ES-I3 (cell line): Measurements from ENCODE around the gene KCNIP4.

Experiments
- H3K36me3 ChIP-seq: 2 replicates; pipeline ENCODE4 v1.6.1; 2013; ENCODE audit warnings: mild to moderate bottlenecking, low read length, control low read depth, moderate library complexity; ENCODE audit not compliant: insufficient read depth
- H3K4me1 ChIP-seq: 2 replicates; pipeline ENCODE4 v1.6.1; 2013; ENCODE audit warnings: mild to moderate bottlenecking, control low read depth, low read length; ENCODE audit not compliant: insufficient read depth
- H3K9ac ChIP-seq: 2 replicates; pipeline ENCODE4 v1.6.1; 2013; ENCODE audit warnings: low read depth, mild to moderate bottlenecking, low read length, moderate library complexity
- H3K9me3 ChIP-seq: 2 replicates; pipeline ENCODE4 v1.6.1; 2013; ENCODE audit warnings: mild to moderate bottlenecking, low read length, moderate library complexity; ENCODE audit not compliant: control insufficient read depth, insufficient read depth

The KCNIP4 gene

DNA sequence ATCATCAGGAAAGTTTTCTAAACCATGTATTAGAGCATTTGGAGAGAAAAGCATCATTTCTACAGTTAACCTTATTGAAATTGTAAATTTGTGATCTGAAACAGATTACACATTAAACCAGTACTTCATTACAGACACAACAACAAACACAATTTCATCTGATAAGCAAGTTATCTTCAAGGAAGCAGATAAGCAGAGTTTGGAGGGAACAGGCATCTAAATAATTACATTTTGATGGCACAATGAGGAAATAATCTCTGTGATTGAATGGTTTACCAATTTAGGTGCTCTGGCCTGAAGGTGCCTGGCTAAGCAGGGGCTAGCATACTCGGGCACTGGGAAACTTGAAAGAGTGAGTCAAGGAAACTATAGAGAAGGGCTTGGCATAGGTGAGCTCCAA is 628.5 kb downstream of the KCNIP4 start:
- Histone ChIP-seq H3K9ac (no peak overlapping the region), H3K4me1 (no peaks in the 10 kb centered on the region; the same call in 1 of the 2 replicates), H3K36me3 (no peaks in the 10 kb centered on the region), H3K9me3 (no peaks in the 10 kb centered on the region)

DNA sequence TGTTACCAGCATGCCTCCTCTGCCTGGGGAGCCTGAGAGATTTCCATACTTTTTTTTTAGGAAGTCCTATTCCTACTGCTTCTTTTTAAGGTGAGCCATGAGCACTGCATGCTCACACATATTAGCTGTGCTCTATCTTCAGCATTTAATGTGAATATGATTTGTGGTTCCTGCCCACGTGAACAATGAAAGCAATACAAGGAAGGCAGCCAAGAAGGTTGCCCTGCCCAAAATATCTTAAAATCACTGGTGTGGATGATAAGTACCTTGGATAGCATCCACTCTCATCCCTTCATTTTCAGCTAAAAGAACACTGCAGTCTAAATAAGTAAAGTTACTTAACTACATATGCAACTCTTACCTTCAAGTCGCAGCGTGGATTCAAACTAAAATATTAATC is 640.9 kb downstream of the KCNIP4 start:
- no peak overlapping the region for H3K9ac ChIP-seq
- H3K36me3 ChIP-seq = no peaks in the 10 kb centered on the region
- H3K4me1 ChIP-seq = peaks cover 7% of the 10 kb centered on the region; the same call in 1 of the 2 replicates
- H3K9me3 ChIP-seq = no peaks in the 10 kb centered on the region

DNA sequence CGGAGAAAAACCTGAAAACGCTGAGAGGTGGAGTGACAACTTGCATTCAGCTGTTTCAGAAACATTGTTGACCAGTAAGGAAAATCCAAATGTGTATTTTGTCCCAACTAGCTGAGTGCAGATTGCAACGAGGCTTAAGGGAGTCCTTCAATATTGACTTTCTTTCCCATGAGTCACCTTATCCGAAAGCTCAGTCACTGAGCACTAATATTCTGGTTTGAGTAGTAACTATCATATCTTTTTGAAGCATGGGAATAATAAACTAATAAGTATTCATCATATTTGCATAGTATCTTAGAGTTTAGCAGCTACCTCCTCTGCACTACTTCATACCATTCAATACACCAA is 644.1 kb downstream of the KCNIP4 start:
- Histone ChIP-seq H3K4me1 (peaks cover 8% of the 10 kb centered on the region; the same call in 1 of the 2 replicates), H3K9ac (peak overlapping the region; percentile 77; the same call in 1 of the 2 replicates), H3K36me3 (no peaks in the 10 kb centered on the region), H3K9me3 (no peaks in the 10 kb centered on the region)

DNA sequence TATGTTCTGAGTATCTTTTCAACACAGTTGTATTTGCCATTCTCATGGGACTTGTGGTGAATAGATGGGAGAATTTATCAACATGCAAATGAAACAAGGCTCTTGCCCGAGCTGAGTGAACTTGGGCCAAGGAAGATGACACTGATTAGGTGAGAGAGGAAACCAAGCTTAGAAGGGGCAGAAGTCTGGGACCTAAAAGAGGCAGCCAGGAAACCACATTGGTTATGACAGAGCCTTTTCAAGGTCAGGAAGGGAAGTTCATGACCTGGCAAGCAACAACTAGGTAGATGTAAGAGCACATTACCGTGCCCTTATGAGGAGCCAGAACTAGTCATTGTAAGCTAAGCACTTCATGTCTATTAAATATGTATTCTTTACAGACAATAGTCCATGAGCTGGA is 658.0 kb downstream of the KCNIP4 start:
- Histone ChIP-seq H3K9me3 (no peaks in the 10 kb centered on the region), H3K9ac (no peak overlapping the region), H3K4me1 (no peaks in the 10 kb centered on the region), H3K36me3 (no peaks in the 10 kb centered on the region)

DNA sequence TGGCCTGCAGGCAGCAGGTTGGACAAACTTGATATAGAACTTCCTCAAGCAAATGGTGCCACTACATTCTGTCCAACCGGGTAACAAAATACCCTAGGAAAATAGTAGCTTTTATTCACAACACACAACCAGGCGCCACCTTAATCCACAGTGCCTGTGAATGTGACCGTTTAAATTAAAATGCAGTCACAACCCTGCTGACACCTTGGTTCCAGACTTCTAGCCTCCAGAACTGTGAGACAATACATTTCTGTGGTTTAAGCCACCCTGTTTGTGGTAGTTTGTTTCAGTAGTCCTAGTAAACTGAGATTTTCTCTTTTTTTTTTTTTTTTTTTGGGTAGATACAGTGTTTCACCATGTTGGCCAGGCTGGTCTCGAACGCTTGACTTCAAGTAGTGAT is 672.5 kb downstream of the KCNIP4 start:
- Histone ChIP-seq H3K9ac (no peak overlapping the region), H3K4me1 (no peaks in the 10 kb centered on the region), H3K9me3 (no peaks in the 10 kb centered on the region), H3K36me3 (no peaks in the 10 kb centered on the region)

DNA sequence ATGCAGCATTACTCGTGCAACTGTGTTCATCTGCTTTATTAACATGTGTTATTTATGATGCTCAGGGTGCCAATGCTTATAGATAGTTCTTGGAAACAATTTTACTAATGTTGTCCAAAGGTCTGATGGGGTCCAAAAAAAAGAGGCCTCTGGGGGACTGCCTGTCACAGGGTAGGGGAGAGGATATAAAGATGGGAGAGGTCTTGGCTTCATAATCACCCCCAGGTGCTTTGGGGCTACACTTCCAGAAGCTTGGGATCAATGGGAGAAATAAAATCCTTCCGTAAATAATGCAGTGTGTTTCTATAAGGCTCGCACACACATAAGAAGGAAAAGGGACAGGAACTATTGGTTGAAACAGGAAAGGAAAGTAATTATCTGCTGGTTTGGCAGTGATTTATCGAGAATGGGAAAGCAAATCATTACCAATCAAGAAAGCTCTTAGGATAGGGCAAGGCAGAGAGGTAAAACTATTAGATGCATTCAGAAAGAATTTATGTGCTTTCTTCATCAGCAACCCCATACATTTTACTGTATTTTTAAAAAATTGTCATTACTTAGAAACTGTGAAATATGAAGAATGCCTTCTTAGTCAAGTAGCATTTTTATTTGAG is 677.0 kb downstream of the KCNIP4 start:
- H3K9ac ChIP-seq = no peak overlapping the region
- H3K36me3 ChIP-seq = no peaks in the 10 kb centered on the region
- no peaks in the 10 kb centered on the region for H3K4me1 ChIP-seq
- H3K9me3 ChIP-seq = no peaks in the 10 kb centered on the region

DNA sequence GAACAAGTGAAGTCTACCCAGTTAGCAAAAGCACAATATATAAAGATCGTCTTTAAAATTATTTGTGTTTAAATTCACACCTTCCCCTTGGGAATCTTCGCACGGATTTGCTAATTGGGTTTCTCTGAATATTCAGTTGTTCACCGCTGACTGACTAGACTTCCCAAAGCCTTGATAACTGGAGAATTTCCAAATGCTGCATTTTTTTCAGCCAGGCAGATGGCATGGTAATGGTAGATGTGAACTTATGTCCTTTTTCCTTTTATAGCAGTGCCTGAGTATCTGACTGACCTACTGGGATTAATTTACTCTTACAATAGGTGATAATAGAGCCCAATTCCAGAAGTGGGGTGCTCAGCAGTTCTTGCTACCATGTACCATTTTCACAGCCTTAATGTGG is 700.2 kb downstream of the KCNIP4 start:
- no peaks in the 10 kb centered on the region for H3K9me3 ChIP-seq
- H3K36me3 ChIP-seq = no peaks in the 10 kb centered on the region
- peaks cover 4% of the 10 kb centered on the region; the same call in 1 of the 2 replicates for H3K4me1 ChIP-seq
- H3K9ac ChIP-seq = no peak overlapping the region

DNA sequence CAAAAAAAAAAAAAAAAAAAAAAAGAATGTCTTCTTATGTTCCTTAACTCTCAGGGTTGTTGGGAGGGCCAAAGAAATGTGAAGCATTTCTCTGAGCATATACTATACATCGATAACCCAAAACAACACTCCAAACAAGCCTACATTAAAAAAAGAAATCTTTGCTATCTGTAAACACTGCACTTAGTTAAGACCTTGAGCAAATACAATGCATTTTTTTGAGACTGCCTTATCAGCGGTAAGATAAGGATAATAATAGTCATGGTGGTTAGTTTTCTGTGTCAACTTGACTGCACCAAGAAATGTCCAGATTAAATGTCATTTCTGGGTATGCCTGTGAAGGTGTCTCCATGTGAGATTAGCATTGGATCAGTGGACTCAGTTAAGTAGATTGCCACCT is 706.4 kb downstream of the KCNIP4 start:
- H3K9me3 ChIP-seq = no peaks in the 10 kb centered on the region
- H3K9ac ChIP-seq = no peak overlapping the region
- H3K4me1 ChIP-seq = peaks cover 4% of the 10 kb centered on the region; the same call in 1 of the 2 replicates
- no peaks in the 10 kb centered on the region for H3K36me3 ChIP-seq

DNA sequence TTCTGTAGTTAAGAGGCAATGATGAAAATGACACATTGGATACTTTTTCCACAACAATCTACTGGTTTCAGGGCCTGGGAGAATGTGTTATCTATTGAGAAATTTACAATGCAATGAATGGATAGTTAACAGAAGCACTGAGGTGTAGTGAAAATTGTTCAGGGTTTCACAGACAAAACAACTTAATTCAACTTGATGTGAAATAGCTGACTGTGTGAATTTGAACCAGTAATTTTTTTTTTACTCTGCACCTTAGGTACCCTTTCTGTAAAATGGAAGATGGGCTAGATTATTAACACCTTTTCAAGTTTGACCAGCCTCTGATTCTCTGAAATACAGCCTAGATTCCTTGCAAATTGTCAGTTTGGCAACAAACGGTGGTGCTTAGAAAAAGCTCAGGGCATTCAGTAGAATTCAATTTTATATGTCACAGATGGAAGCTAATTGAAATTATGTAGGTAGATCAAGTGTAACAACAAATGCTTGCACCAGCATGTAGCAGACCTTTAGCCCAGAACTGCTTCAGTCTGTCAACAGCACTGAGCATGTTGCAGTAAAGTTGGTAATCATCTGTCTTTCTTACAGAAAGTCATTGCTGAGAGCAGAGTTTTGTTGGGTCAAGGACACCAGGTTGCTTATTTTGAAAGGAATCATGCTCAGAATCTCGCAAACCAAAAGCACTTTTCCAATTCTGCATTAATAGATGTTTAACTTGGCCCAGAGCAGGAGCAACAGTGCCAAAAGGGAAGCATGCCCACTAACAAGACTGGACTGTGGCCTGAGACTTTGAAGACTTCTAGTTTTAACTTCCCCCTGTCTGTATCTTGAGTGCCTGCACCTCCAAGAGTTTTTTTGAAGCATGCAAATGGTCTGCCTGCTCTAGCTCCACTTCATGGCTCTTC is 721.7 kb downstream of the KCNIP4 start:
- Histone ChIP-seq H3K9me3 (no peaks in the 10 kb centered on the region), H3K36me3 (no peaks in the 10 kb centered on the region), H3K9ac (no peak overlapping the region)

DNA sequence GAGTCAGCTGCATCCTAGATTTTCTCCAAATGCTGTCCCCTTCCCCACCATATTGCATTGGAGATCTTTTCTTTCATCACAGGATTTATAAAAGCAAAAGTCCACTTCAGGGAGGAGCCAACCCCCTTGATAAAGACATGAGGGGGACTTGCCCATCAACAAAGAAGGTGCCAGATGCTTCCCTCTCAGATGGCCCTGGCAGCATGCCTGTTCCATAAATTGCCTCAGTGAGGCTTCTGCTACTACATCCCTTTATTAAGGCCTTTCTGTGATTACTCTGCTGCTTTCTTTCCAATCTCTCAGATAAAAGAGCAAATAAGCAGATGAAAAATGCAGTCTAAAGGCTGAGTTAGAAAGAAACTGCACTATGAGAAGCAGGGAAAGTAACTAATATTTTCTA is 736.7 kb downstream of the KCNIP4 start:
- no peaks in the 10 kb centered on the region for H3K9me3 ChIP-seq

More for the DNA sequence above, 721.7 kb downstream of the KCNIP4 start:
- H3K4me1 ChIP-seq = no peaks in the 10 kb centered on the region

DNA sequence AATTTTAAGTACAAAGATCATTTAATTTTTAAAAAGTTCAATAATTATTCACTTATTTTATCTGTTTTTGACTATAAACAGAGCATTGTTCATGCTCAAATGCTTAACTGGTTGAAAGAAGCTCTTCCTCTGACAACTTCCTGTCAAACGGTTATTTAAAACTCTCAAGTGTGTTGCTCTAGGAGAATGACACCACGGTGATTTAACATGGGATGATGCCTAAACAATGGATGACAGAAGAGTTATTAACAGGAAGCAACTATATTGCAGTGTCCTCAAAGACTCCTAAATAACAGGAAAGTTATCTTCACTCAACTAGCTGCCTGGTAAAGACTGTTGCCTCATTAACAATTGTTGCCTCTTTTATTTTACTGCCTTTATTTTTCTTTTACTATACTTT is 738.7 kb downstream of the KCNIP4 start:
- H3K9me3 ChIP-seq = no peaks in the 10 kb centered on the region
- H3K9ac ChIP-seq = no peak overlapping the region
- no peaks in the 10 kb centered on the region for H3K36me3 ChIP-seq
- no peaks in the 10 kb centered on the region for H3K4me1 ChIP-seq

More for the DNA sequence above, 736.7 kb downstream of the KCNIP4 start:
- no peaks in the 10 kb centered on the region for H3K36me3 ChIP-seq
- H3K9ac ChIP-seq = no peak overlapping the region
- no peaks in the 10 kb centered on the region for H3K4me1 ChIP-seq

DNA sequence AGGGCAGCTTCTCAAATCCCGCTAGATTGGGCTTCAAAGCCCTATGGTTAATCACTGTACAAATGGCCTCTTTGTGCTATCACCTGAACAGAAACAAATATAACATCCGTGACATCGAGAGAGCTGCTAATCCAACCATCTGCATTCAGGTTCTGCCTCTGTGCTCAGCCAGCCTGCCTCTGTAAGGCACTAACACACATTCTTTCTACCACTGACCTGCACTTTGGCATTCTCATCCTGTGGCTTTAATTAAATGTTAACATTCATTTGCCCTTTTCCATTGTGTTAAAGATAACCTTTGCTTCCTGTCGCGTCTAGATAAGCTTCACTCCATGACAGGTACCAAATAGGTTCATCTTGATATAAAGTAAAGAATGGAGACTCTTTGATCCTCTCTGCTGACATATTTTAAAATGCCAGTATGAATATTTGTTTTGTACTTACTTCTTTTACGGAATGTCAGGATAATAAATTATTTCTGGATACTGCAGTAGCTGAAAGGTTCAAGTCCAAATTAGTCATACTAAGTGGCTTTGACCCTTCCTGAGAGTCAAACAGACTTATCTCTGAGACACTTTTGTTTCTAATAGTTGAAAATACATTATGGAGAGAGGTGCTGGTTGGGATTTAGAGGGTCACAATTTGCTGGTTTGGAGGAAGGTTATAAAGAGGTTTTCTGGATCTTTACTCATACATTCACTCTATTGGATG is 742.6 kb downstream of the KCNIP4 start:
- Histone ChIP-seq H3K9me3 (no peaks in the 10 kb centered on the region), H3K36me3 (no peaks in the 10 kb centered on the region), H3K4me1 (no peaks in the 10 kb centered on the region), H3K9ac (no peak overlapping the region)

DNA sequence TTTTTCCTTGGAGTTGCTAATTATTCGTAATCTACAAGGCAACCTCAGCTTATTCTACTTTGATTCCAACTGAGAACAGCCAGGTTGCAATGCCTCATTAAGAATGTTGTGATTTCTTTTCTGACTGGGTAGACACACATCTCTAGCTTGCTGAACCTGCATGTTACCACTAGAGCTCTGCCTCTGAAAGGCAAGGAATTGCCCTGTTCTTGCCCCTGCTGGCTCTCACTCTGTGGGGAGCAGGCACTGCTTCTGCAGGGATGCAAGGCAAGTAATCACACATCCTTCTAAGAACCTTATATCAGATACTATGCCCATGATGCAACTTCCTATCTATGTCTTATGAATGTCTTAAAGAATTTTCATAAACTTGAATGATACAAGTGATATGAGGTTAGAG is 745.2 kb downstream of the KCNIP4 start:
- H3K4me1 ChIP-seq = no peaks in the 10 kb centered on the region
- H3K36me3 ChIP-seq = no peaks in the 10 kb centered on the region
- H3K9ac ChIP-seq = no peak overlapping the region
- no peaks in the 10 kb centered on the region for H3K9me3 ChIP-seq

DNA sequence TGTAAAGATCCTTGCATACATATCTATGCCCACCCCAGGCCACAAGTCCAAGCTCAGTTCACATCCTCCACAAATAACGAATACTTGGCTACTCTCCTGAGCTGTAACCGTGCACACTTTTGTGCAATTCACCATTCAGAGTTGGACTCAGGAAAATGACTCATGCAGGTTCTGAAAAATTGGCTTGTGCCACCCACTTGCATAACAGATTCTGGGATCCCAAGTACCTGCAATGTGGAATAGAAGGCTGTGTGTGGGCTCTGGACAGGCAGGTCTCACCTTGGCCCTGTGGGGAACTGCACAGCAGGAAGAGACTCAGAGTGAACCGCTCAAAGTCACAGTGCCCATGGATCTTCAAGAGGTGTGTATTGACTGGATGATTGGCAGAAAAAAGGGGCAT is 745.6 kb downstream of the KCNIP4 start:
- no peaks in the 10 kb centered on the region for H3K36me3 ChIP-seq
- no peak overlapping the region for H3K9ac ChIP-seq
- H3K9me3 ChIP-seq = no peaks in the 10 kb centered on the region
- no peaks in the 10 kb centered on the region for H3K4me1 ChIP-seq
